UCSD-AML1 (cell line): ENCODE results near the gene PAPPA2.

Experiments used
- DNase-seq: peaks from one replicate; lab custom pipeline; 2025; ENCODE audit not compliant: unreplicated experiment; lab: John Stamatoyannopoulos, UW

PAPPA2 gene

GRCh38 chr1:176691251-176692228 is 228.6 kb downstream of the PAPPA2 start:
- no peak for DNase-seq

GRCh38 chr1:176692431-176692830 is 229.5 kb downstream of the PAPPA2 start:
- no peak for DNase-seq

- DNase-seq: no peak
These were observed 230.2 kb downstream of the PAPPA2 start for GRCh38 chr1:176692988-176693696.

GRCh38 chr1:176693697-176694329 is 230.8 kb downstream of the PAPPA2 start:
- DNase-seq: no peak

GRCh38 chr1:176694713-176695112 is 231.7 kb downstream of the PAPPA2 start:
- no peak for DNase-seq

- no peak for DNase-seq
These were observed 233.1 kb downstream of the PAPPA2 start for GRCh38 chr1:176696109-176696508.

GRCh38 chr1:176696689-176697088 is 233.7 kb downstream of the PAPPA2 start:
- DNase-seq: no peak

GRCh38 chr1:176699821-176700220 is 236.8 kb downstream of the PAPPA2 start:
- DNase-seq: no peak

- DNase-seq: no peak
These were observed 238.3 kb downstream of the PAPPA2 start for GRCh38 chr1:176701151-176701866.

- DNase-seq: no peak
These were observed 239.9 kb downstream of the PAPPA2 start for GRCh38 chr1:176702901-176703300.

GRCh38 chr1:176705585-176705984 is 242.6 kb downstream of the PAPPA2 start:
- DNase-seq: no peak

- DNase-seq: no peak
These were observed 254.2 kb downstream of the PAPPA2 start for GRCh38 chr1:176717066-176717750.

- DNase-seq: no peak
These were observed 256.5 kb downstream of the PAPPA2 start for GRCh38 chr1:176719447-176719846.

- DNase-seq: no peak
These were observed 257.9 kb downstream of the PAPPA2 start for GRCh38 chr1:176720838-176721237.

GRCh38 chr1:176733661-176734060 is 270.7 kb downstream of the PAPPA2 start:
- DNase-seq: no peak

GRCh38 chr1:176735201-176735600 is 272.2 kb downstream of the PAPPA2 start:
- no peak for DNase-seq

GRCh38 chr1:176736015-176736414 is 273.0 kb downstream of the PAPPA2 start:
- no peak for DNase-seq

GRCh38 chr1:176741181-176741580 is 278.2 kb downstream of the PAPPA2 start:
- DNase-seq: no peak

GRCh38 chr1:176742322-176742721 is 279.3 kb downstream of the PAPPA2 start:
- DNase-seq: no peak

GRCh38 chr1:176744142-176744541 is 281.2 kb downstream of the PAPPA2 start:
- DNase-seq: no peak
